ENCODE measurements around the gene OAF.
A peak's percentile ranks its signal among the peaks of the same experiment; 100 is the strongest.

Gene OAF

DNA sequence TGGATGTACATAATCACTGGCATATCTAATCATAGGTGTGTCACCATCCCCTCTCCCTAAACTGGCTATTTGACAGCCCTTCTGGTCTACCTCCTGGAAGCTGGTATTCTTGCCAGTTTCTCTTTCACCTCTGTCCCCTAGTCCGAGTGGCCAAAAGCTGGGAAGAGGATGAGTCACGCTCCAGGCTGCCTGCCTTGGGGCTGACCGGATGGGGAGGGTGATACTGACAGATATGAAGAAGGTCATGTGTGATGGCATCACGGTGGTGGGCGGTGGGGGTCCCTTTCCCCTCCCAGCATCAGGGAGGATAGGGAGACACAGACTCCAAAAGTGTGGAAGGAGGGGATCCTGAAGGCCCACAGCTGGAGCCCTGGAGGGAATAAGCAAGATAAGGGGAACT is 4.8 kb downstream of the OAF start:
- Histone ChIP-seq H3K4me3 (ENCODE audit: low read depth, low read length) (no peak overlapping the region), H3K27ac (no peak overlapping the region), H3K36me3 (replicated peaks) (peaks cover 2% of the 10 kb centered on the region), H3K27me3 (replicated peaks) (no peaks in the 10 kb centered on the region)
- in situ Hi-C loops (cut with HindIII; ENCODE audit: low pct_ligation_motif_present, low sequenced_read_pairs) = no loop called here
- TF ChIP-seq, protein P1, sequence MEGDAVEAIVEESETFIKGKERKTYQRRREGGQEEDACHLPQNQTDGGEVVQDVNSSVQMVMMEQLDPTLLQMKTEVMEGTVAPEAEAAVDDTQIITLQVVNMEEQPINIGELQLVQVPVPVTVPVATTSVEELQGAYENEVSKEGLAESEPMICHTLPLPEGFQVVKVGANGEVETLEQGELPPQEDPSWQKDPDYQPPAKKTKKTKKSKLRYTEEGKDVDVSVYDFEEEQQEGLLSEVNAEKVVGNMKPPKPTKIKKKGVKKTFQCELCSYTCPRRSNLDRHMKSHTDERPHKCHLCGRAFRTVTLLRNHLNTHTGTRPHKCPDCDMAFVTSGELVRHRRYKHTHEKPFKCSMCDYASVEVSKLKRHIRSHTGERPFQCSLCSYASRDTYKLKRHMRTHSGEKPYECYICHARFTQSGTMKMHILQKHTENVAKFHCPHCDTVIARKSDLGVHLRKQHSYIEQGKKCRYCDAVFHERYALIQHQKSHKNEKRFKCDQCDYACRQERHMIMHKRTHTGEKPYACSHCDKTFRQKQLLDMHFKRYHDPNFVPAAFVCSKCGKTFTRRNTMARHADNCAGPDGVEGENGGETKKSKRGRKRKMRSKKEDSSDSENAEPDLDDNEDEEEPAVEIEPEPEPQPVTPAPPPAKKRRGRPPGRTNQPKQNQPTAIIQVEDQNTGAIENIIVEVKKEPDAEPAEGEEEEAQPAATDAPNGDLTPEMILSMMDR (IDR thresholded peaks at IDR 0.05; ENCODE audit: low read depth, low read length, missing control alignments) = no peak
- peak; percentile 37 for DNase-seq

DNA sequence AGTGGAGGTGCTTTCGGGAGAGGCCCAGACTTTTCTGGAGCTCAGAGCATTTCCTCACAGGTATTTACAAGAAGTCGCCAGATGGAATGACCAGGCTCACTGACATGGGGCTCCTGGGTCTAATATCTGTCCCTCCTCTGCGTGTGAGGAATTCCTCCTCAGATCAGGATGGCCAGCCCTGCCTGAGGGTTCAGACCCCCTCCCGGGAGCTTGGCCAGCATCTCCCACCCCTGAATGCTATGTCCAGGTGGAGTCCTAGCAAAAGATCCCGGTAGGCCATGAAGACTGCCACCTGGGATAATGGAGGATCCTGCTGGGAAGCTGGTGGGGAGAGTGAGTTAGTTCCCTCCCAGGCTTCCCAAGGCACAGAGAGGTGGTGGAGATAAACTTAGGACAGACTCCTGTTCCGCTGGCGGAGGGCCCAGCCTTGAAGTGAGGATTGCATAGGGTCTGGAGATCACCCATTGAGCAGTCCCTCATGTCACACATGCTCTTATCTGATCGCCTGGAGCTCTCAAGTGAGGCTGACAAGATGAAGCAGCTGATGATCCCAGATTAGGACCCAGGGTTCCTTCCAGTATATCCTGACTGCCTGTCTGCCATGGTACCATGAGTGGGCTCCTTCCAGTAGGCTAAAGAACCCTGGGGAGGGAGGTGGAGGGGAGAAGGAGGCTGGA is 5.7 kb downstream of the OAF start:
- TF ChIP-seq, protein P1 (IDR thresholded peaks at IDR 0.05; ENCODE audit: low read depth, low read length, missing control alignments) = no peak
- H3K36me3 ChIP-seq (replicated peaks) = no peaks in the 10 kb centered on the region
- in situ Hi-C loops (cut with HindIII; ENCODE audit: low pct_ligation_motif_present, low sequenced_read_pairs) = no loop called here
- H3K4me3 ChIP-seq (ENCODE audit: low read depth, low read length) = no peak overlapping the region
- DNase-seq = no peak
- H3K27me3 ChIP-seq (replicated peaks) = no peaks in the 10 kb centered on the region
- H3K27ac ChIP-seq = no peak overlapping the region

DNA sequence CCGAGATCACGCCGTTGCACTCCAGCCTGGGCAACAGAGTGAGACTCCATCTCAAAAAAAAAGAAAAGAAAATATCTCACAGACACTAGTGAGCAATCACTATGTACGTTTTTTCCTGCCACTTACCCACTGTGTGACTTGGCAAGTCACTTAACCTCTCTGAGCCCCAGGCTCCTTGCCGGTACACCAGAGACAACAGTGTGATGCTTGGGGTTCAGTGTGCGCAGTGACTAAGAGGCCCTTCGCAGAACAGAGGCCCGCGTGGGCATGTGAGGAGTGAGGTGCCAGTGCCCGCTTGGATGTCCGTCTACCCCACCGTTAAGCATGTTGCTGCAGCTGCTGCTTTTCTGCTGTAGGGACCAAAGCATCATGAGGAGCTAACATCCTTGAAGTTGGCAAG is 6.7 kb downstream of the OAF start:
- TF ChIP-seq, protein P1 (IDR thresholded peaks at IDR 0.05; ENCODE audit: low read depth, low read length, missing control alignments) = no peak
- Histone ChIP-seq H3K36me3 (replicated peaks) (no peaks in the 10 kb centered on the region), H3K4me3 (ENCODE audit: low read depth, low read length) (no peak overlapping the region), H3K27ac (no peak overlapping the region), H3K27me3 (replicated peaks) (no peaks in the 10 kb centered on the region)
- in situ Hi-C loops (cut with HindIII; ENCODE audit: low pct_ligation_motif_present, low sequenced_read_pairs) = no loop called here
- DNase-seq = no peak

DNA sequence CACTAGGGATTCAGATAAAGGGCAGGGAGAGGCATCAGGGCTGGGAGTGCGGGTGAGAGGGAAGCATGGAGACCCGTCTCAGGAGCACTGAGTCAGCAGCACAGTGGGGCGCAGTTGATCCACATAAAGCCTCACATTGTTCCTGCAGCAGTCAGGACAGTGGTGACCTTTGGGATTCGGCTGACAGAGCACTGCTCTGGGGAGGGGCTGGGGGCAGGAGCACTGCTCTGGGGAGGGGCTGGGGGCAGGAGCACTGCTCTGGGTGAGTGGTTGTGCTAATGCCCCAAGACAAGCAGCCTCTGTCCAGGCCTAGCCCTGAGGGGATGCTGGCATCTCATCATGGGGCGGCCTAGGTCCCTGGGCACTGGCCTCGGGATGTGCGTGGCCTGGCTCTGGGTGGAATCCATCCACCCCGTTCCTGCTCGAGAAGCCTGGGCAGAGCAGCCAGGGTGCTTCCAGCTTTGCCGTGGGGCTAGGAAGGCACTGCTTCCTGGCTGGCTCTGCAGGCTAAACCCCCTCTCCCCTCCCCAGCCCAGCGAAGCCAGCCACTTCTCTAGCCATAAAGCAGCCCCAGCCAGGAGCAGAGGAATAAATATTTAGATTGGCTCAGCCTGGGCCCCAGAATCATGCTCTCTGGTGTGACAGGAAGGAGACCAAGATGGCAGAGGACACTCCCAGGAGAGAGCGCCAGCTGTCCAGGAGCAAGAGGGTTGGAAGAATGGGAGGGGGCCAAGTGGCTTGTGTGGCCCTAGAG is 7.3 kb downstream of the OAF start:
- Histone ChIP-seq H3K4me3 (ENCODE audit: low read depth, low read length) (no peak overlapping the region), H3K27ac (no peak overlapping the region), H3K27me3 (replicated peaks) (no peaks in the 10 kb centered on the region), H3K36me3 (replicated peaks) (no peaks in the 10 kb centered on the region)
- in situ Hi-C loops (cut with HindIII; ENCODE audit: low pct_ligation_motif_present, low sequenced_read_pairs) = no loop called here
- DNase-seq = no peak
- TF ChIP-seq, protein P1 (IDR thresholded peaks at IDR 0.05; ENCODE audit: low read depth, low read length, missing control alignments) = no peak

DNA sequence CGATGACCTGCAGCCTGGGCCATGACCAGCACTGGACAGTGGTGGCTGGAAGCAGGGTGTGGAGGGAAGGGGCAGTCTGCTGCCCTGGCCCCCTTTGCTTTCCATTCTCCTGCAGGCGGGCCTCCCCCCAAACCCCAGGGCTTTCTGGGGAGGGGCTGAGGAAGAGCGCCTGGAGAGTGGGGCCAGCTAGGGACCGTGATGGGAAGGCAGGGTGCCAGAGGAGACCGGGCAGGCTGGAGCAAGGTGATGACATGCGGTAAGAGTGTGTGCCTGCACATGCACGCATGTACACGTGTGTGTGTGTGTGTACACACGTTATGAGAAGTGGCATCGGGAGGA is 7.8 kb downstream of the OAF start:
- no peaks in the 10 kb centered on the region for H3K27me3 ChIP-seq (replicated peaks)
- in situ Hi-C loops (cut with HindIII; ENCODE audit: low pct_ligation_motif_present, low sequenced_read_pairs) = no loop called here
- H3K36me3 ChIP-seq (replicated peaks) = no peaks in the 10 kb centered on the region
- H3K27ac ChIP-seq = no peak overlapping the region
- H3K4me3 ChIP-seq (ENCODE audit: low read depth, low read length) = no peak overlapping the region
- DNase-seq = no peak
- TF ChIP-seq, protein P1 (IDR thresholded peaks at IDR 0.05; ENCODE audit: low read depth, low read length, missing control alignments) = no peak
